ENCODE results near the gene MYO10. TPM values are rescaled to one million over a fixed set of nuclear protein-coding genes. Genes with fewer than 3 reads are reported as not detected.

Gene MYO10
- total and polyA plus RNA-seq, 2 of the 8 experiments (the other 6 are each of a cell fraction or from before 2014, with no cell fraction given) = 21.5 to 107 TPM

- Histone ChIP-seq H3K79me1 (ENCODE audit: low read depth, low read length) (0 out of 2 replicates have a peak, but pooled peaks cover 2% of the 10 kb centered on the region), H3K18ac (ENCODE audit: extremely low read depth, low read length) (no peak overlapping the region), H3K27ac (ENCODE audit: low read depth, low read length) (no peak overlapping the region), H2BK15ac (ENCODE audit: low read length) (no peak overlapping the region), H3K4me3 (ENCODE audit: extremely low read depth in 1 of 4, insufficient read depth in 2 of 4, low read depth in 3 of 4, low read length in 4 of 4) (no peak overlapping the region; a peak in 1 of 8 replicates), H3K79me2 (ENCODE audit: control insufficient read depth in 1 of 2, insufficient read depth in 2 of 2, low read length in 2 of 2) (peaks cover 3 to 26% of the 10 kb centered on the region in 2 experiments; a peak in 2 of 4 replicates), H3K4ac (replicated peaks; ENCODE audit: insufficient read length, low read depth, low read length) (no peak overlapping the region), H3K9me3 (ENCODE audit: insufficient read depth in 2 of 2, low read depth in 1 of 2, low read length in 1 of 2) (no peaks in the 10 kb centered on the region), H4K8ac (ENCODE audit: extremely low read depth, insufficient read depth, low read length) (no peak overlapping the region), H4K5ac (ENCODE audit: insufficient read length, low read depth, low read length) (no peak overlapping the region), H3K36me3 (ENCODE audit: control insufficient read depth in 2 of 4, insufficient read depth in 4 of 4, low read length in 3 of 4) (no peaks in the 10 kb centered on the region), H2BK12ac (ENCODE audit: low read depth, low read length) (no peak overlapping the region), H3K23ac (ENCODE audit: insufficient read length) (no peak overlapping the region), H3K9ac (replicated peaks in 1 of 4; ENCODE audit: extremely low read depth in 1 of 4, low read depth in 3 of 4, low read length in 3 of 4) (no peak overlapping the region), H3K4me2 (ENCODE audit: insufficient read depth in 1 of 2, low read depth in 2 of 2, low read length in 2 of 2) (peak overlapping the region in 1 of 2 experiments; percentile 88; a peak in 1 of 4 replicates), H4K91ac (replicated peaks; ENCODE audit: insufficient read length, low read length) (no peak overlapping the region), H2BK20ac (ENCODE audit: low read length) (no peak overlapping the region), H3K23me2 (ENCODE audit: low read depth, low read length) (peaks cover 8% of the 10 kb centered on the region), H2AFZ (ENCODE audit: low read length) (no peak overlapping the region), H3K4me1 (replicated peaks in 1 of 4; ENCODE audit: control insufficient read depth in 3 of 4, insufficient read depth in 4 of 4, low read length in 3 of 4) (peaks cover 0 to 11% (median 5%) of the 10 kb centered on the region in 4 experiments; a peak in 6 of 7 replicates), H3K56ac (replicated peaks; ENCODE audit: insufficient read length, low read depth, low read length) (no peak overlapping the region), H2BK120ac (replicated peaks; ENCODE audit: low read depth, low read length) (no peak overlapping the region), H3K14ac (ENCODE audit: insufficient read length) (no peak overlapping the region), H3K27me3 (replicated peaks in 1 of 4; ENCODE audit: control insufficient read depth in 3 of 4, extremely low read depth in 1 of 4, insufficient read depth in 3 of 4, low read length in 3 of 4) (peaks cover 11 to 29% (median 23%) of the 10 kb centered on the region in 4 experiments), H4K20me1 (replicated peaks in 1 of 2; ENCODE audit: control insufficient read depth in 1 of 2, insufficient read depth in 2 of 2, low read length in 2 of 2) (peaks cover 9 to 13% of the 10 kb centered on the region in 2 experiments), H2BK5ac (ENCODE audit: low read depth, low read length) (no peak overlapping the region), H2AK5ac (ENCODE audit: low read depth, low read length) (no peak overlapping the region)
- ChIA-PET POLR2A (ENCODE audit: partially characterized antibody) (no interaction called here), CTCF (ENCODE audit: partially characterized antibody) (interaction anchor here (0.9 to 2.6 kb wide), 6 partner anchors 15 to 266 kb away, joined by 3 to 15 read pairs (median 4); no protein-coding TSS in a partner anchor)
- DNase-seq (ENCODE audit: low read depth in 1 of 2, low spot score in 2 of 2) = no peak
- WGBS, 2 experiments (ENCODE audit: extremely low coverage in 1 of 2, insufficient coverage in 1 of 2, insufficient read length in 1 of 2, insufficient replicate concordance in 2 of 2, low coverage in 1 of 2, low lambda C conversion rate in 2 of 2, missing lambda C conversion rate in 1 of 2) = 94% methylated on average over 7 of the region's 7 CpGs; no CpG with 5 or more reads in 1 of the 2 experiments
- FAIRE-seq = no peak
- TF ChIP-seq USF2 (IDR thresholded peaks at IDR 0.05; ENCODE audit: low read length) (no peak), RBBP5 (IDR thresholded peaks at IDR 0.05; ENCODE audit: borderline replicate concordance, low read depth, low read length) (no peak), SP2 (IDR thresholded peaks at IDR 0.05; ENCODE audit: low read length) (no peak), FOSL1 (IDR thresholded peaks at IDR 0.05; ENCODE audit: insufficient read depth, low read depth, low read length) (no peak), JUND (IDR thresholded peaks at IDR 0.05; ENCODE audit: low read length) (no peak), SUZ12 (IDR thresholded peaks at IDR 0.05; ENCODE audit: low read length) (0 out of 2 replicates have a peak, but pooled peaks have one; percentile 15)
These were observed 1.5 kb upstream of the MYO10 start for GRCh38 chr5:16937503-16938161.
